HG02943 (cell line): Measurements from ENCODE around the gene EIPR1.

Source experiments
- ATAC-seq: cut with Tn5 transposase; IDR thresholded peaks from one replicate; pipeline ENCODE4 v1.9.1; 2021; ENCODE audit warnings: mild to moderate bottlenecking, low read depth, moderate library complexity; ENCODE audit not compliant: unreplicated experiment

EIPR1 gene

DNA sequence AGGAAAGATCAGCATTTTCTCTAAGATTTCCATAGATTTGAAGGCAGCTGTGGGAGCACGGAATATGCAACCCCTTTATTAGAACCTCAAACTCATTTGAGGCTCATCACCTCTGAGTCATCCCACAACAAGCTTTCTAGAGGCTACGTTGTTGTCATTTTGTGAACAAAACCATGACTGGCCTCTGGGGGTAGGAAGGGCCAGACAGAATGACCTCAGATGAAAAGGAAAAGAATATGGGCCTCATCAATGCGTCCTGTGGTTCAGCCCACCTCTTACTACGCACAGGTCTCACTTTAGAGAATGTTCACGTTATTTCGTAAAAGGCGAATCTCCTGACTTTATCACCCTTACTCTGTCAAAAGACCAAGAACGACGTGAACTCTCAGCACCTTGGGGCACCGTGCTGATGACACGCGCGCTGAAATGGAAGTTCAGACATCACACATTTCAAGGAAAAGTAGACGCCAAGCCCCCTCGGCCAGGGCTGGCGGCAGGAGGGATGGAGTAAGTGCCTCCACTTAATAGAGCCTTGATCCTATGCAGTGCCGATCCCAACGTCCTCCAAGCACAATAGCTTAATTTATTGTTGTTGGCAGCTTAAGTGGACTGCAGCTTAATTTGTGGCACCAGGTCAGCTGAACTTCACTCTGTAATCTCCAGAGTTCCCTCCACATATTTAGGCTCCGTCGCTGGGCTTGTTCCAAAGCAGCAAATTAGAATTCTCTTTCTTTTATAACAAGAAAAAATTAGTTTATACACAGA lies 208.3 kb downstream of the EIPR1 start:
- ATAC-seq: no peak

DNA sequence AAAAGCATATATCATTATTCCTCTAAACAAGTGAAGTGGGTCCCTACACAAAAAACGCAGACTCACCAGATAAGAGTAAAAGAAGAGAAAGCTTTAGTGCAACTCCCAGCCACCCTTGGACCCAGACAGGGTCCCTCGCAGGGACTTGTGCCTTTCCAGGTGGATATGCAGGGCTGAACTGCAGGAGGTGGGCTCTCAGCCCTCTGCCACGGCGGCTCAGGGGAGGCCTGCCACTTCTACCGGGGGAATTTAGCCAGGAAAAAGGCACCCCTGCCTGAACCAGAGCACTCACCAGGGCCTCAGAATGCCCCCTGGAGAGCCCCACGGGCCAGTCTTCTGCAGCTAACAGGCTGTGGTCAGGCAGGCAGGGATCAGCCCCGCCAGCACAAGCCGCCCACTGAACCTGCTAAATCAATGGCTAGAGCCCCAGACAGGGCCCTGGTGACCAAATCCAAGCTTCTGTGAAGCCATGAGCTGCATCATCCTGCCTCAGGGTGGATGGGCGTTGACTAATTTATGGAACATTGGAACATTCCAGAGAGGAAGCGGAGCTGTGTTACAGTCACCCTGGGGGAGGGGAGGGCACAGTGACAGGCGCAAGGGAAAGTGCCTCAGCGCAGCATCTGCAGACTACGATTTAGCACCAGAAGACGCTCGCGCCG lies 209.3 kb downstream of the EIPR1 start:
- no peak for ATAC-seq

DNA sequence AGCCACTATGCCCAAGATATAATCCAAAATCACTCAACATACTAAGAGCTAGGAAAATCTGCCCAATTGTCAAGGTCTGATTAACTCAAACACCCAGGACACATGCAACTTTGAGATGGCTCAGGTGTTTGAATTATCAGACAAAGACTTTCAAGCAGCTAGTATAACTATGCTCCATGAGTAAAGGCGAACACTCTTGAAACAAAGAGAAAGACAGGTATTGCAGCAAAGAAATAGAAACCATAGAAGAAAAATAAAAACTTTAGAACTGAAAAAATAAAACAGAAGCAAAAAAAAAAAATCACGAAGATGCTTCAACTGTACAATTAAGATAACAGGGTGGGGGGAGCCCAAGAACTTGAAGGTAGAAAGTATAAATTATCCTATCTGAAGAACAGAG lies 214.2 kb downstream of the EIPR1 start:
- ATAC-seq: no peak

DNA sequence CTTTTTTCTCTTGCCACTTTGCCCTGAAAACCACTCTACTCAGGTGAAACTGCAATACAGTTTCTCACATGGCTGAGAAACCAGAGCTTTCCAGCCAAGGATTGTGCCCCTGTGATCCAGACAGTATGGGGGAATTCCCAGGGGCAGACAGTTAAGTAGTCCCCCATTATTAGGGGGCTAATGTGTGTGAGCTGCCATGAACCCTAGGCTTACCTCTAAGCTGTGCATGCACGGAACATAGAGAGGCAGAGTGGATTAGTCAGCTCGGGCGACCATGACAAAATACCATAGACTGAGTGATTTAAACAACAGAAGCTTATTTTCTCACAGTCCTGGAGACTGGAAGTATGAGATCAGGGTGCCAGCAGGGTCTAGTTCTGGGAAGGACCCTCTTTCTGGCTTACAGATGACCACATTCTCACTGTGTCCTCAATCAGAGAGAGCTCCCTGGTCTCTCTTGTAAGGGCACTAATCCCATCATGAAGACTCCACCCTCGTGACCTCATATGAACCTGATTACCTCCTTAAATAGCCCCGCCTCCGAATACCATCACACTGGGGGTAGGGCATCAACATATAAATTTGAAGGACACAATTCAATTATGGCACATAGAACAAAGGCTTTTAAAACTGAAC lies 215.1 kb downstream of the EIPR1 start:
- no peak for ATAC-seq

DNA sequence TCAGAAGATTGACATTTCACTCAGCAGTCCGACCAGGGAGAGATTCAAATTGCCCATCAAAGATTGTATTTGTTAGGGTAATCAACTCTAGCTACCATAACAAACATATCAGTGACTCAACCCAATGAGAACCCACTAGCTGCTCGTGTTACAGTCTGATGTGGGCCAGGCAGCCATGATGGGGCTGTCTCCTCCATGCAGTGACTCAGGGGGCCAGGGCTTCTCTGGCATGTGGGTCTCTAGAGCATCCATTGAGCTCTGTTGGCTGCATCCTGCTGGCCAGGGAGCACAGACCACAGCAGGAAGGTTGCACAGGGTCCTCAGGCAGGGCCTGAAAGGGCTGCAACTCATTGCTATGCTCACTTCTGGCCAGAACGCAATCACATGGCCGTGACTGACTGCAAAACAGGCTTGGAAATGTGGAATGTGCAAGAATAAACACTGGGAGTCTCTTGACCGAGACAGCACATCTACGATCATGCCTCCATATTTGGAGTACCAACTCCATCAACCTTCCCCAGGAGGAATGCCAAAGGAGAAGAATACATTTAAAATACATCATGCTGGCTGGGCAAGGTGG lies 216.8 kb downstream of the EIPR1 start:
- no peak for ATAC-seq

DNA sequence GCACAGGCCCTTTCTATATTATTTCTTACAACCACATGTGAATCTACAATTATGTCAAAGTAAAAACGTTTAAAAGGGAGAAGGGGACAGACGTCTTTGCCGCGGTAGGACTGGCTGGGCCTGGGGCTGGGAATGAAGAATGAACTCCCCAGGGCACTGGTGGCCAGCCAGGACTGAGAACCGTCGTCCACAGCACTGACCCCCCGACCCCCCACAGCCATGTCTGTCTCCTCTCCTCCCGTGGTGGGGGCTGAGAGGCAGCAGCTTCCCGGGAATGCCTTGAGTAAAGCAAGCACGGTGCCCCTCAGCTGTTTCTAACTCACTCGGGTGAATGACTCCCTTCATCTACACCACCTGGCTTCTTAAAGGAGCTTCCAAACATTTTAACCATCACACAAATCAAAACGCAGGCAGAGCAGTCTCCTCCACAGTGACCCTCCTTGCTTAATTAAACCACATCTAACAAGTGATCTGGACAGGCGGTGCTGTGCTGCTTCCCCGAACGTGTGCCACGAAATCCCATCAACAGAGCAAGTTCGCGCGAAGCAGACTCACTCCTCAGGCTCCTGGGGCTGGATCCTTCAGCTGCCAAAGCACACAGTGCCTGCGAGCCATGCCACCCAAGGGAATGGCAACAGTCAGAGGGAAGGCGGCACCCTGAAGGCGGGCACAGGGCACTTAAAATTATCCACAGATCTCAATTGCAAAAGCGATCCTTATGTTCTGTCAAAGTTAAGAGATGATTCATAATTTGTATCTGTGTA lies 217.7 kb downstream of the EIPR1 start:
- ATAC-seq: no peak

DNA sequence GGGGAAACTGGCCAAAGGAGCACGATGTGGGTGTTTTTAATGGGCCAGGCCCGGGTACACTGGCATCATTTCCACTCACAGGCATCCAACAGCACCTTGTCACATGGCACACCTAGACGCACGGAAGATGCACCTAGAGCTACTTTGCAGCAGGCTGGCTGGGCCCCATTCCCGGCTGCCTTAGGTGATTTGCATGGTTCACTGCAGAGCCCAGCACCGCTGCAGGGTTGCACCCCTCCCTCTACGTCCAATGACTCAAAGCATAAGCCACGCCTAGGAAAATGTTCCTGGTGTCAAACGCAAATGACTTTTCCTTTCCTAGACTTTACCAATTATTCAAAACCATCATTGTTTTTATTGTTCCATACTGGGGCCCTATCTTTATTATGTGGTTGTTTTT lies 222.9 kb downstream of the EIPR1 start:
- ATAC-seq: no peak

DNA sequence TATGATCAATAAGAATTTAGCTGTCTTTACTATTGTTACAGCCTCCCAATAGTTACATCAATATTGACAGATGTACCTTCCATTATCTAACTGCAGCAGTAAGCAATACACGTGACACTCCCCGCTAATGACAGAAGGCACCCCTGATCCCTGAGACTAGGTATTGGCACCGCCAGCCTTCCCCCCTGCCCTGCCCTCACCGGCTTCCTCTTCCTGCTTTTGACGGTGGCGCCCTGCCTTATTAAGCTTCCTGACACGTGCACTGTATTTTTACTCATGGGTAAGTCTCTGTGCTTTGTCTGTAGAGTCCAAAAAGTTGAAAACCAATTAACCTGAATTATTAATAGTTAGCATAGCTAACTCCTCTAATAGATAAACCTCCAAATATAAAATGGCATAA lies 223.5 kb downstream of the EIPR1 start:
- no peak for ATAC-seq

DNA sequence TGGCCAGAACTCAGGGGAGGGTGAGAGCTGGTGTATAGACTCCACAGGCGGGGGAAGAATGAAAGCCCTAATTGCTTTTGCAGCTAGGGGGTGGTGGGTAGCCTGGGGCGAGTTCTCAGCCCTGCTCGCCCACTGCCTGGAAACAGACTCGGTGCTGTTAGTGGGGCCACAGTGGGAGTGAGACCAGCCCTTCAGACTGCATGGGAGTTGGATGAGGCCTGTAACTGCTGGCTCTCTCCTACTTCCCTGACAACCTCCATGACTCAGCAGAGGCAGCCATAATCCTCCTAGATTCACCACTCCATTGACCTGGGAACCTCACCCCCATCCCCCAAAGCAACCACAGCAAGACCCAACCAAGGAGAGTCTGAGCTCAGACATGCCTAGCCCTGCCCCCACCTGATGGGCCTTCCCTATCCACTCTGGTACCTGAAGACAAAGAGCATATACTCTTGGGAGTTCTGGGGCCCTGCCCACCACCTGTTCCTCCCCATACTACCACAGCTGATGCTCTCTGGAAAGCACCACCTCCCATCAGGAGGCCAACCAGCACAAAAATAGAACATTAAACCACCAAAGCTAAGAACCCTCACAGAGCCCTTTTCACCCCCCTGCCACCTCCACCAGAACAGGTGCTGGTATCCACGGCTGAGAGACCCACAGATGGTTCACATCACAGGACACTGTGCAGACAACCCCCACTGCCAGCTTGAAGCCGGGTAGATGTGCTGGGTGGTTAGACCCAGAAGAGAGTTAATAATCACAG lies 226.3 kb downstream of the EIPR1 start:
- peak; percentile 70 for ATAC-seq

DNA sequence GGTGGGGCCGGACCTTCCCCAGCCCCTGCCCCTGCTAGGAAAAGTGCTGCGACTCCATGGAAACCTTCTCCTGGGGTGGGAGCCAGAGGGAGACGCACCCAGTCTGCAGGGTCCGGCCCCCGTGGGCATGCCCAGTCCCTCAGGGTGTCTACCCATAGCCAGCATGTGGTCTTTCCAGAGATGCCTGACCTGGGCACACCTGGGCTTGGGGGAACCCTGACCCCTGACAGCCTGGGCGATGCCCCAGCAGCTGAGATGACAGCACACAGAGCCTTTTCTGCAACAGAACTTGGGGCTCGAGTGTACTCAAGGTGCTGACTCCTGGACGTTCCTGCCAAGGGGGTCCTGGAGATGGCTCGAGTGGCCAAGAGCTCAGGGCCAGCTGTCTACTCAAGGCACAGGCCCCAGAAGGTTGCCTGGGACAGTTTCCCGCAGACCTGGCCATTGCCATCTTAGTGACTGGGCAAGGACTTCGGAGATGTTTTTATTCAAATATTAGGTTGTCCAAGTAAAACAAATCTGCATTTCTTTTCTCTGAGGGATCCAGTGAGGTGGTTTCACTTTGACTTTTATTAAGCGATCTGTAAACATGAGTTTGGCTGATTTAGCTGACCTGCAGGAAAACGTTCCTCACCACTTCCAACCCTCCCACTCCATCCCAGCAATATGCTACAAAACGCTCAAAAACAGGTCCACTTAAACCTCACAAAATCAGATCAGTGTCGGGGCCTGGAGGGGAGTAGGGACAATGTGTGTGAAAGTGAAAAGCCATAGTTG lies 228.0 kb downstream of the EIPR1 start:
- no peak for ATAC-seq

DNA sequence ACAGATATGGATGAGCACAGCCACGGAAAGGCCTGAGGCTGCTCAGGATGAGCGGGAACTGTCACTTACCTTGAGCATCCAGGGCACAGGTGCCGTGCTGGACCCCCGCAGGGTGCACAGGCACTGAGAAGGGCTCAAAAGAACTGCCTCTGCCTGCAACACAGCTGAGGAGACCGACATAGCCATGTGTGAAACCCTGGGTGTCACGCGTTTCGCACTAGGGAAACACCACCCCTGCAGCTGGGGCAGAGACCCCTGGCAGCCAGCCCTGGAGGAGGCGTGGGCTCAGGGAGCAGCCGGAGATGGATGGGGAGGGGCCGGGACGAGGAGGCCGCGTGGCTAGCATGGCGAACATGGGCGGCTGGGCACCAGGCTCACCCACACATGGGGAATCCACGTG lies 228.9 kb downstream of the EIPR1 start:
- no peak for ATAC-seq

DNA sequence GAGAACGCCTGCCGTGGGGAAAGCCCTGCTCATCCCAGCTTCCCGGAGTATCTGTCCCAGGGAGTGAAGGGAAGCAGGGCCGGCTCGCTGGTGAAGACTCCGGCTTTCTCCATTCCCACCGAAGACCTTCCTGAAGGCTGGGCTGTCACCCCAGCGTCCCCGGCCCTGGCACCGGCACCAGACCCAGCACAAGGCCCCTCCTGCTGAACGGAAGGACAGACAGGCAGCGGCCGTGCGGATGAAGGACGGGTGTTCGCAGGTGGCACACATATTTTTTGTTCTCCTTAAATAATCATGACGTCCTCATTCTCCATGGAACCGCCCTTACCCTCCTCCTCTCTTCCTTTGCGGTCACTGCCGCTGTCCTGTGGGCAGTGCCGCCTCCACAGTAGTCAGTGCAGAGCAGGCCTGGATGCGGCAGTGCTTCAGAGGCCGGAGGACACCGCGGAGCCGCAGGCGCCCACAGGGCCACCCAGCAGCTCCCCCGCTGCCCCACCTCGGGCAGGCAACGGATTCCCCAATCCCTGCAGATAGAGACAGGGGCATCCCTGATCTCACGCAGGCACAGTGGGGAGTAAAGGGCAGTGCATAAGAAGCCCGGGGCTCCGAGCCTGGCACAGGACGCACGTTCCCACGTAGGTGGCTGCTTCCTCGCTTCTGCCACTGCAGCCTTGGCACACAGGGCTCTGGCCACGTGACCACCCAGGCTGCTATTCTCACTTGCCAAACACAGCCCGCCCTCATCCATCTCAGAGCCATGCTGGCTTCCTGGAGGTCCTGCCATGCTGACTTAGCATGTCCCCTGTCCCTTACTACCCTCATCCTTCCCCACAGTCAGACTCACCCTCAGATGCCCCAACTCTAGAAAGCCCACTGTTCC lies 229.7 kb downstream of the EIPR1 start:
- no peak for ATAC-seq

DNA sequence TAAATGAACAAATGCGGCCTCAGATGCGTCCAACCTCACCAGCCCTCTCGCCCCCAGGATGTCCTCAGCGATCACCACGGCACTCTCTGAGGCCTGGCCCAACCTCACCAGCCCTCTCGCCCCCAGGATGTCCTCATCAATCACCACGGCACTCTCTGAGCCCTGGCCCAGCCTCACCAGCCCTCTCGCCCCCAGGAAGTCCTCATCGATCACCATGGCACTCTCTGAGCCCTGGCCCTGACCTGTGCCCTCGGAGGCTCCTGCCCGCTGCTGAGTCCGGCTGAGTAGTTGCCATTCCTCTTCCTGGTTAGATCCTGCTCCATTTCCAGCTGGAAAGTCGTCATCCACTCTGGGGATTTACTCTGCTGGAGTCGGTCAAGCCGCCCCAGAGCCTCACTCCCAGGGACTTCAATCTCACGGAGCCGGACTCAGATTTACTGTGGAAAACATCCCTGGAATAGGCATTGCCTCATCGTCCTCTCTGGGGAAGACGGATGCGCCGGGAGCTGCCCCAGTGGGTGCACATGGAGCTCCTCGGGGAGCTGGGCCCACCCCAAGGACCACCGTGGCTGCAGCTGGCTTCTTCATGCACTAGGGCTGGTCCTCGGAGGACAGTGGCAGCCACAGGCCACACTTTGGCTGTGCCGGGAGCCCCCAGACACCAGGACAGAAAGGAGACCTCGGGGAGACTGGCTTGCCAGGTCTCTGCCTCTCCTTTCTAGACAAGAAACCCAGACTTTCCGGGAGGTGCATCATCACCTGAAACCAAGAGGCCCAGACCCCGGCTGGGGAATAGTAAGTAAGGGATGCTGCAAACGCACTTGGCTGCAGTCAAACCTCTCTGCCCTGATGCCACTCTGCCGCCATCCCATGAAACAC lies 230.6 kb downstream of the EIPR1 start:
- ATAC-seq: no peak

DNA sequence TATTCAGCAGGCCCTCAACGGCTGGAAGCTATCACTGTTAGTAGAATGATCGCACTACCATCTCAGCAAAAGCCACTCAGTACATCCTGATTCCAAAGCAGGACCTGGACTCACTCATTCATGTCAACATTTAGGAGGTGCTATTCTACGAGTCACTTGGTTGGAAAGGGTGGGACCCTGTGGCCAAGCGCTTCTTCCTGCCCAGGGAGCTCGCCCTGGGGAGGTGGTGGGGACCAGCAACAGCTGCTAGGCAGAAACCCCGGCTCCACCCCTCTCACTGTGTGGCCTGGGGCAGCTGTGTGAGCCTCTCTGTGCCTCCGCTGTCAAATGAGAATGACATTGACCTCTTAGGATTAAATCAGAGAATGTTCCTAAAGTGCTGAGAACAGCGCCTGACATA lies 231.4 kb downstream of the EIPR1 start:
- ATAC-seq: no peak

DNA sequence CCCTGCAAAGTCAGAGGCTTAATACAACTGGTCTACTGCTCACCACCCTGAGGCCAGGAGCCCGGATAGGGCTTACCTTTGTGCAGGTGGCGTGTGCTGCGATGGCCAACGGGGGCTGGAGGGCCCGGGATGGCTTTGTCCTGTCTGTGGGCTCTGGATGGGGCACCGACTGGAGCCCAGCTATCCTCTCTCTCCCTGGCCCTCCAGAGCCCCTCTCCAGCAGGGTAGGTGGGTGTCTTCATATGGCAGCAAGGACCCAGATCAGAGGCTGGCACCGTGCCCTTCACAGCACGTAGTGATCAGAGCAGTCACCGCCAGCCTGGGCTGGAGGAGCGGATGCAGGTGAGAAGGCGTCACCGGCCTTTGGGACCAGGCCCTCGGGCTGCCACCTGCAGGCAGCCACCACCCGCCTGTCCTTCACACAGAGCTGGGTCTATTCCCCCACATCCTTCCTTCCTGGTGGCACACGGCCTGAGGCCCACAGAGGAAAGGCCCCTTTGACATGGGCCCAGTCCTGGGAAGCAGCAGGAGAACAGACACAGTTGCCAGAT lies 232.1 kb downstream of the EIPR1 start:
- no peak for ATAC-seq

DNA sequence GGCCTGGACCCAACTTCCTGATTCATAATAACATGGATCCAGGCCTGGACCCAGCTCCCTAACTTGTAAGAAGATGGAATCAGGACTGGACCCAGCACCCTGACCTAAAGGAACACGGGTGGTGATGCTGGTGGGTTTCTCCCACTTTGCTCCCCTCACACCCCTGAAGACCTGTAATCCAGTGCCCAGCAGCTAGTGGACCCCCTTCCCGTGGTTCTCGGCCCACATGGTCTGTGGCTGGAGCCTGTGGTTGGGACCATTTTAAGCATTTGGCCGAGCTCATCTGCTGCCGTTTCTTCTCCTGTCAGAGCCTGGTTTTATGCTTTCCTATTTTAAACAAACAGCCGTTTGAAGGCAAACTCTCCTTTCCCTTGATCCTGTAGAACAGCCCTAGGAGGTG lies 232.8 kb downstream of the EIPR1 start:
- no peak for ATAC-seq

DNA sequence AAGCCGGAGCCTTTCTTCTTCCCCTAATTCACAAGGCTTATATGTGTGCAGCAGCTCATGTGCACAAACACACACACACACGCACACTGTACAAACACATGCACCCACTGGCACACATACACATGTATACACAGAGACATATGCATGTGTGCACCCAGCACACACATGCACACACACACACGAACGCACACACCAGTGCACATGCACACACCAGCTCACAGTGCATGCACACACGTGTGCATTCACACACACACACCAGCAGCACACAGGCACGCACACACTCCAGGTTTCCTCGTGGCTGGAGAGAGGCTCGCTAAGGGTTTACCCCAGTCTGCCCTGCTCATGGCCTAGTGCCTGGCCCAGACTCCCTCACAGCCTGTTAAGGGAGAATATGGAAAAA lies 234.0 kb downstream of the EIPR1 start:
- ATAC-seq: no peak
